Hepatocyte (in vitro differentiated cells): ENCODE measurements around the gene BICD1.

Experiments
- EZH2 ChIP-seq: fragments of 200-600 bp; sonication (generic); IDR thresholded peaks from 2 replicates; pipeline ENCODE4 v1.6.1; 2016; ENCODE audit warnings: antibody characterized with exemption, mild to moderate bottlenecking, borderline replicate concordance
- EZH2phosphoT487 ChIP-seq: fragments of 200-600 bp; sonication (generic); IDR thresholded peaks from one replicate; pipeline ENCODE4 v1.6.1; 2018; ENCODE audit warnings: antibody characterized with exemption, mild to moderate bottlenecking, low read depth, moderate library complexity; ENCODE audit not compliant: unreplicated experiment, severe bottlenecking
- TF ChIP-seq, protein P1 (sequence below): fragments of 200-600 bp; sonication (generic); IDR thresholded peaks from 2 replicates; pipeline ENCODE4 v1.5.1; 2016; ENCODE audit warnings: antibody characterized with exemption, mild to moderate bottlenecking; ENCODE audit not compliant: poor library complexity

DNA sequence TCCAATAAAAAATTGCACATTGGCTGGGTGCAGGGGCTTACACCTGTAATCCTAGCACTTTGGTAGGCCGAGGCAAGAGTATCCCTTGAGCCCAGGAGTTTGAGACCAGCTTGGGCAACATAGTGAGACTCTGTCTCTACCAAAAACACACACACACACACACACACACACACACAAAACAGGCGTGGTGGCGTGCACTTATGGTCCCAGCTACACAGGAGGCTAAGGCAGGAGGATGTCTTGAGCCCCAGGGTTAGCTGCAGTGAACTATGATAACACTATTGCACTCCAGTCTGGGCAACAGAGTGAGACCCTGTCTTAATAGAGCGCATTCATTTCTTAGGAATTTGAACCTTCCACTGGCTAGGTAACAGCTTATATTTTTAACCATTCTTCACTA, 42.9 kb upstream of the BICD1 start:
- TF ChIP-seq, protein P1, sequence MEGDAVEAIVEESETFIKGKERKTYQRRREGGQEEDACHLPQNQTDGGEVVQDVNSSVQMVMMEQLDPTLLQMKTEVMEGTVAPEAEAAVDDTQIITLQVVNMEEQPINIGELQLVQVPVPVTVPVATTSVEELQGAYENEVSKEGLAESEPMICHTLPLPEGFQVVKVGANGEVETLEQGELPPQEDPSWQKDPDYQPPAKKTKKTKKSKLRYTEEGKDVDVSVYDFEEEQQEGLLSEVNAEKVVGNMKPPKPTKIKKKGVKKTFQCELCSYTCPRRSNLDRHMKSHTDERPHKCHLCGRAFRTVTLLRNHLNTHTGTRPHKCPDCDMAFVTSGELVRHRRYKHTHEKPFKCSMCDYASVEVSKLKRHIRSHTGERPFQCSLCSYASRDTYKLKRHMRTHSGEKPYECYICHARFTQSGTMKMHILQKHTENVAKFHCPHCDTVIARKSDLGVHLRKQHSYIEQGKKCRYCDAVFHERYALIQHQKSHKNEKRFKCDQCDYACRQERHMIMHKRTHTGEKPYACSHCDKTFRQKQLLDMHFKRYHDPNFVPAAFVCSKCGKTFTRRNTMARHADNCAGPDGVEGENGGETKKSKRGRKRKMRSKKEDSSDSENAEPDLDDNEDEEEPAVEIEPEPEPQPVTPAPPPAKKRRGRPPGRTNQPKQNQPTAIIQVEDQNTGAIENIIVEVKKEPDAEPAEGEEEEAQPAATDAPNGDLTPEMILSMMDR = no peak
- TF ChIP-seq EZH2 (no peak), EZH2phosphoT487 (no peak)
